ENCODE measurements around the gene DOLK.

GRCh38 chr9:128903871-128904620 lies 43.4 kb downstream of the DOLK start:
- TF ChIP-seq CTCF (IDR thresholded peaks at IDR 0.05) (no peak), ZFX (IDR thresholded peaks at IDR 0.05; ENCODE audit: borderline replicate concordance) (no peak)

All from 22Rv1 (cell line).